ENCODE measurements around the gene DLG2. TPM values are rescaled to one million over a fixed set of nuclear protein-coding genes. Genes with fewer than 3 reads are reported as not detected.
"Not testable (repeated sequence)": the region's sequence is repeated elsewhere in the genome, so short reads cannot be mapped to it uniquely, and the experiment has no call there.

The DLG2 gene
- total RNA-seq, 2 donors from 2014 or later: 5.9 to 7.4 TPM

GRCh38 chr11:83601914-83602527, 2025.1 kb downstream of the DLG2 start:
- ATAC-seq: no peak

GRCh38 chr11:83601201-83601913, 2025.8 kb downstream of the DLG2 start:
- ATAC-seq (no peak), DNase-seq (no peak)
- intact Hi-C loops (cut with DNase I): no loop called here

More at GRCh38 chr11:83601914-83602527, 2025.1 kb downstream of the DLG2 start:
- no peak for DNase-seq
- intact Hi-C loops (cut with DNase I): no loop called here

- ATAC-seq: no peak
Measured at GRCh38 chr11:83600661-83601060, 2026.5 kb downstream of the DLG2 start.

GRCh38 chr11:83599066-83599465, 2028.1 kb downstream of the DLG2 start:
- DNase-seq (no peak), ATAC-seq (no peak)
- intact Hi-C loops (cut with DNase I): no loop called here

More at GRCh38 chr11:83600661-83601060, 2026.5 kb downstream of the DLG2 start:
- DNase-seq: no peak
- intact Hi-C loops (cut with DNase I): no loop called here

- ATAC-seq; intact Hi-C loops (cut with DNase I); DNase-seq: not testable (repeated sequence)
Measured at GRCh38 chr11:83587797-83588196, 2039.3 kb downstream of the DLG2 start.

GRCh38 chr11:83583757-83584366, 2043.3 kb downstream of the DLG2 start:
- intact Hi-C loops (cut with DNase I): no loop called here
- DNase-seq: no peak
- peak in 1 of 2 donors; percentile 85 for ATAC-seq

GRCh38 chr11:83574519-83574918, 2052.6 kb downstream of the DLG2 start:
- DNase-seq: no peak
- ATAC-seq: peak in 1 of 2 donors; percentile 82
- intact Hi-C loops (cut with DNase I): no loop called here

GRCh38 chr11:83572581-83573496, 2054.3 kb downstream of the DLG2 start:
- ATAC-seq (no peak), DNase-seq (no peak)
- intact Hi-C loops (cut with DNase I): no loop called here

GRCh38 chr11:83571302-83571701, 2055.8 kb downstream of the DLG2 start:
- intact Hi-C loops (cut with DNase I): no loop called here
- ATAC-seq (peak in 1 of 2 donors; percentile 46), DNase-seq (no peak)

- ATAC-seq (no peak), DNase-seq (no peak)
- intact Hi-C loops (cut with DNase I): no loop called here
Measured at GRCh38 chr11:83569134-83569805, 2057.9 kb downstream of the DLG2 start.

- intact Hi-C loops (cut with DNase I): no loop called here
- ATAC-seq: no peak
- no peak for DNase-seq
Measured at GRCh38 chr11:83568516-83568915, 2058.6 kb downstream of the DLG2 start.

- peak in 1 of 2 donors; percentile 41 for ATAC-seq
- DNase-seq: no peak
- intact Hi-C loops (cut with DNase I): no loop called here
Measured at GRCh38 chr11:83566950-83567349, 2060.2 kb downstream of the DLG2 start.

- no peak for ATAC-seq
- intact Hi-C loops (cut with DNase I): no loop called here
Measured at GRCh38 chr11:83564870-83565269, 2062.3 kb downstream of the DLG2 start.

GRCh38 chr11:83558281-83558680, 2068.9 kb downstream of the DLG2 start:
- ATAC-seq (no peak), DNase-seq (no peak)
- intact Hi-C loops (cut with DNase I): no loop called here

More at GRCh38 chr11:83564870-83565269, 2062.3 kb downstream of the DLG2 start:
- DNase-seq: no peak

GRCh38 chr11:83557653-83558052, 2069.5 kb downstream of the DLG2 start:
- DNase-seq (no peak), ATAC-seq (no peak)
- intact Hi-C loops (cut with DNase I): no loop called here

- intact Hi-C loops (cut with DNase I): no loop called here
- no peak for DNase-seq
- ATAC-seq: no peak
Measured at GRCh38 chr11:83554876-83555275, 2072.3 kb downstream of the DLG2 start.

GRCh38 chr11:83549984-83550667, 2077.0 kb downstream of the DLG2 start:
- DNase-seq: peak; percentile 17
- ATAC-seq: no peak
- intact Hi-C loops (cut with DNase I): no loop called here

- intact Hi-C loops (cut with DNase I): no loop called here
- no peak for ATAC-seq
- no peak for DNase-seq
Measured at GRCh38 chr11:83546368-83546767, 2080.8 kb downstream of the DLG2 start.
